A673 (cell line): ENCODE results near the gene PPP1R18. TPM values are rescaled to one million over a fixed set of nuclear protein-coding genes. Genes with fewer than 3 reads are reported as not detected.

ENCODE experiments used
- BruUV-seq: library from RNA; stranded (reverse); fragments of 400-500 nt; replicated peaks from 2 replicates; lab custom pipeline; 2021; lab: Mats Ljungman, UMichigan
- CTCF ChIA-PET: fragments of 300-600 bp; sonication (Branson Sonifier 250); formaldehyde crosslinking; loops from one replicate; lab custom pipeline; 2022; ENCODE audit warnings: antibody characterized with exemption; lab: Charles Lee
- POLR2A ChIA-PET: fragments of 300-600 bp; sonication (Branson Sonifier 250); formaldehyde crosslinking; loops from one replicate; lab custom pipeline; 2022; ENCODE audit warnings: antibody characterized with exemption; ENCODE audit not compliant: low non-redundant PET; lab: Charles Lee
- DNase-seq: peaks from one replicate; pipeline ENCODE4 v3.0.0-alpha.2; 2015; ENCODE audit warnings: low spot score
- H3K27ac ChIP-seq: fragments of 200-600 bp; sonication (generic); 2 replicates; pipeline ENCODE4 v1.5.1; 2016; ENCODE audit warnings: mixed run types, low read depth, mild to moderate bottlenecking, mixed read lengths, antibody characterized with exemption, low read length; ENCODE audit not compliant: poor library complexity, severe bottlenecking
- H3K27me3 ChIP-seq: fragments of 200-600 bp; sonication (generic); replicated peaks from 2 replicates; pipeline ENCODE4 v1.6.1; 2017; ENCODE audit warnings: mixed run types, low read depth, mild to moderate bottlenecking, mixed read lengths, antibody characterized with exemption, low read length; ENCODE audit not compliant: insufficient read depth, poor library complexity
- H3K36me3 ChIP-seq: fragments of 200-600 bp; sonication (generic); 2 replicates; pipeline ENCODE4 v1.6.1; 2016; ENCODE audit warnings: mixed run types, mild to moderate bottlenecking, mixed read lengths, antibody characterized with exemption, low read length; ENCODE audit not compliant: insufficient read depth, poor library complexity, severe bottlenecking
- H3K4me1 ChIP-seq: fragments of 200-600 bp; sonication (generic); 2 replicates; pipeline ENCODE4 v1.6.1; 2017; ENCODE audit warnings: mixed run types, mild to moderate bottlenecking, mixed read lengths, antibody characterized with exemption, low read length; ENCODE audit not compliant: insufficient read depth, poor library complexity, severe bottlenecking
- H3K4me3 ChIP-seq: fragments of 200-600 bp; sonication (generic); 2 replicates; pipeline ENCODE4 v1.5.1; 2016; ENCODE audit warnings: low read depth, mixed run types, mild to moderate bottlenecking, mixed read lengths, low read length; ENCODE audit not compliant: poor library complexity, severe bottlenecking
- H3K9me3 ChIP-seq: fragments of 200-600 bp; sonication (generic); 2 replicates; pipeline ENCODE4 v1.6.1; 2016; ENCODE audit warnings: mixed run types, low read depth, mild to moderate bottlenecking, mixed read lengths, antibody characterized with exemption, low read length; ENCODE audit not compliant: poor library complexity, severe bottlenecking
- EZH2 ChIP-seq: fragments of 200-600 bp; sonication (generic); IDR thresholded peaks from 2 replicates; pipeline ENCODE4 v1.6.1; 2017; ENCODE audit warnings: borderline replicate concordance, low read depth, mild to moderate bottlenecking, mixed read lengths, antibody characterized with exemption, low read length; ENCODE audit not compliant: poor library complexity, severe bottlenecking
- intact Hi-C: fragments of 100-400 bp; cut with micrococcal nuclease; formaldehyde crosslinking; loops from one replicate; pipeline ENCODE4 v1.10.0; 2022; ENCODE audit not compliant: unreplicated experiment
- total RNA-seq: library from RNA; stranded (reverse); gene quantifications from 2 replicates; pipeline ENCODE4 v1.2.3, GENCODE V29; 2021
- TF ChIP-seq, protein P1 (sequence below): fragments of 300-800, 200-600 bp; sonication (generic); conservative IDR thresholded peaks from 2 replicates; pipeline ENCODE4 v1.5.1; 2017; ENCODE audit warnings: low read depth, mild to moderate bottlenecking, antibody characterized with exemption, low read length, moderate library complexity, mixed read lengths

The PPP1R18 gene
- total RNA-seq, 1 experiment from 2014 or later, result 50.3 TPM

DNA sequence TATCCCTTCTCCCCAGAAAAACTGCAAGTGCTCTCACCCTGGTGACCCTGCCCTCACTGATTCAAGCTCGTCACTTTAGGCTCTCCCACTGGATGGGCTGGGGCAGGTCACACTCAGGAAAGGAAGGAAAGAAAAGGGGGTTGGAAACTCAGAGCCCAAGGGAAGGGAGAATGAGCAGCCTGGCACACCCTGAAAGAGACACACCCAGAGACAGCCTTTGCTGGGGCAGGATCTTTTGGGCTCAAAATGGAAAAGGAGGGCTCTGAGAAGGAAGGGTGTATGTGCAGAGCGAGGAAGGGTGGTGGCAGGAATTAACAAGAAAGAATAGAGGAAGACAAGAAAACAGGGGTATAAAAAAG, 2.5 kb downstream of the PPP1R18 start:
- ChIA-PET CTCF (interaction anchor here (1.7 kb wide), 1 partner anchor 47 kb away, joined by 5 read pairs; no protein-coding TSS in a partner anchor), POLR2A (no interaction called here)
- peak overlapping the region; percentile 88 for H3K4me3 ChIP-seq
- intact Hi-C loops, result no loop called here
- no peak for DNase-seq
- peaks cover 48% of the 10 kb centered on the region for H3K4me1 ChIP-seq
- no peak for TF ChIP-seq EZH2
- TF ChIP-seq, protein P1, sequence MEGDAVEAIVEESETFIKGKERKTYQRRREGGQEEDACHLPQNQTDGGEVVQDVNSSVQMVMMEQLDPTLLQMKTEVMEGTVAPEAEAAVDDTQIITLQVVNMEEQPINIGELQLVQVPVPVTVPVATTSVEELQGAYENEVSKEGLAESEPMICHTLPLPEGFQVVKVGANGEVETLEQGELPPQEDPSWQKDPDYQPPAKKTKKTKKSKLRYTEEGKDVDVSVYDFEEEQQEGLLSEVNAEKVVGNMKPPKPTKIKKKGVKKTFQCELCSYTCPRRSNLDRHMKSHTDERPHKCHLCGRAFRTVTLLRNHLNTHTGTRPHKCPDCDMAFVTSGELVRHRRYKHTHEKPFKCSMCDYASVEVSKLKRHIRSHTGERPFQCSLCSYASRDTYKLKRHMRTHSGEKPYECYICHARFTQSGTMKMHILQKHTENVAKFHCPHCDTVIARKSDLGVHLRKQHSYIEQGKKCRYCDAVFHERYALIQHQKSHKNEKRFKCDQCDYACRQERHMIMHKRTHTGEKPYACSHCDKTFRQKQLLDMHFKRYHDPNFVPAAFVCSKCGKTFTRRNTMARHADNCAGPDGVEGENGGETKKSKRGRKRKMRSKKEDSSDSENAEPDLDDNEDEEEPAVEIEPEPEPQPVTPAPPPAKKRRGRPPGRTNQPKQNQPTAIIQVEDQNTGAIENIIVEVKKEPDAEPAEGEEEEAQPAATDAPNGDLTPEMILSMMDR, result no peak
- H3K36me3 ChIP-seq, result no peaks in the 10 kb centered on the region
- H3K27ac ChIP-seq, result peak overlapping the region; percentile 80
- H3K27me3 ChIP-seq, result no peaks in the 10 kb centered on the region
- H3K9me3 ChIP-seq, result no peaks in the 10 kb centered on the region
- no TSS peak for BruUV-seq

DNA sequence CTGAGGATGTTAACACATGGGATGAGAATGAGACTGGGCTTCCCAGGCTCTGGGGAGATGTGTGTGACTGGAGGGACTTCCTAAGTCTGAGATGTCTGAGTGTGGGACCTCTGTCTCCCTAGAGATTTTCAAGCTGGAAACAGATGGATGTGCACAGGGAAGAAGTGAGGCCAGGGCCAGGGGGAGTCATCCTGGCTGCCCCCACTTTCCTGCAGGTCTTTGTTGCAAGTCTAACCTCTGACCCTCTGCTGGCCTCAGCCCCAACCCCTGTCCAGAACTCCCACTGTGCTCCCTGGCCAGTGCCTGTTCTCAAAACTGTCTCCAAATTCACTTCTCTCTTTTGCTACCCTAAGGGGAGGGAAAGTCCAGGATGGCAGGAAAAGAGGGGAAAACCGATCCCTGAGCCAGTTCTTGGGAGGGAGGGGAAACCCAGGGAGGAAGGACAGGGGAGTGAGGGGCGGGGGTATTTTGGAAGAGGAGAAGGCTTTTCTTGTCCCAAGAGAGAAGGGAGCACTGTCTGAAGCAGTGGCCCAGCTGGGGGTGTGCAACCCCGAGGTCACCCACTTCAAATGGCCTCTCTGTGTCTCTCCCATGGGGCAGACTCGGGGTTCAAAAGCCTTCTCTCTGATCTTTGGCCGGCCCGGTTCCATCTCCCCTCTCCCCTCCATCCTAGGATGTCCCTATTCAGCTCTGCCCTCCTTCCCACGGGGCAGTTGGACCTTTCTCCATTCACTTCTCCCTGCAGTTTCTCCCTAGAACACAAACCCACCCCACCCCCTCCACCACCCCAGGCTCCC, 3.1 kb downstream of the PPP1R18 start:
- TF ChIP-seq, protein P1, result no peak
- no peak for TF ChIP-seq EZH2
- no TSS peak for BruUV-seq
- no peaks in the 10 kb centered on the region for H3K9me3 ChIP-seq
- peaks cover 48% of the 10 kb centered on the region for H3K4me1 ChIP-seq
- H3K27me3 ChIP-seq, result no peaks in the 10 kb centered on the region
- ChIA-PET POLR2A (interaction anchor here (0.6 kb wide), 1 partner anchor 1053 kb away, joined by 3 read pairs; the partner anchor contains the start of gene CLIC1), CTCF (interaction anchor here (1.7 kb wide), 1 partner anchor 47 kb away, joined by 5 read pairs; no protein-coding TSS in a partner anchor)
- H3K4me3 ChIP-seq, result peak overlapping the region; percentile 88
- H3K27ac ChIP-seq, result peak overlapping the region; percentile 80
- intact Hi-C loops, result no loop called here
- no peak for DNase-seq
- H3K36me3 ChIP-seq, result no peaks in the 10 kb centered on the region

GRCh38 chr6:30682143-30683117, 4.0 kb downstream of the PPP1R18 start:
- no TSS peak for BruUV-seq
- intact Hi-C loops, result no loop called here
- Histone ChIP-seq H3K4me3 (peak overlapping the region; percentile 88), H3K36me3 (peaks cover 7% of the 10 kb centered on the region), H3K9me3 (no peaks in the 10 kb centered on the region), H3K27me3 (no peaks in the 10 kb centered on the region), H3K27ac (peak overlapping the region; percentile 80), H3K4me1 (peaks cover 42% of the 10 kb centered on the region)
- CTCF ChIA-PET, result interaction anchor here (1.1 to 1.7 kb wide), 2 partner anchors 48 to 49 kb away, joined by 5 read pairs; no protein-coding TSS in a partner anchor
- POLR2A ChIA-PET, result no interaction called here
- TF ChIP-seq, protein P1, result no peak
- TF ChIP-seq EZH2, result no peak
- DNase-seq, result peak; percentile 75
